Neural cell (in vitro differentiated cells): ENCODE data around the gene DNHD1. TPM values are rescaled to one million over a fixed set of nuclear protein-coding genes. Genes with fewer than 3 reads are reported as not detected.
A peak's percentile ranks its signal among the peaks of the same experiment; 100 is the strongest.

Experiments used
- H2AFZ ChIP-seq: fragments of 200-600, 300-800 bp; sonication (generic), shearing (Covaris generic); 2 replicates; pipeline ENCODE4 v1.6.0; 2014; ENCODE audit warnings: low read depth, mild to moderate bottlenecking, antibody characterized with exemption, low read length, moderate library complexity
- H3F3A ChIP-seq: fragments of 200-600 bp; shearing (Covaris generic); 2 replicates; pipeline ENCODE4 v1.6.1; 2016; ENCODE audit warnings: mild to moderate bottlenecking, moderate library complexity, mixed read lengths, antibody characterized with exemption, low read length; ENCODE audit not compliant: insufficient read depth, poor library complexity, severe bottlenecking
- H3K27ac ChIP-seq: fragments of 200-600, 300-800 bp; sonication (generic), shearing (Covaris generic); 2 replicates; pipeline ENCODE4 v1.5.1; 2014; ENCODE audit warnings: mild to moderate bottlenecking, low read length, moderate library complexity
- H3K27me3 ChIP-seq: fragments of 300-800, 200-600 bp; sonication (generic), shearing (Covaris generic); 2 replicates; pipeline ENCODE4 v1.6.0; 2014; ENCODE audit warnings: mild to moderate bottlenecking, low read depth, low read length, moderate library complexity; ENCODE audit not compliant: insufficient read depth
- H3K36me3 ChIP-seq: fragments of 300-800, 200-600 bp; sonication (generic), shearing (Covaris generic); 2 replicates; pipeline ENCODE4 v1.5.1; 2014; ENCODE audit warnings: mild to moderate bottlenecking, antibody characterized with exemption, low read length, moderate library complexity; ENCODE audit not compliant: insufficient read depth
- H3K4me2 ChIP-seq: fragments of 300-800, 200-600 bp; sonication (generic), shearing (Covaris generic); 2 replicates; pipeline ENCODE4 v1.6.0; 2014; ENCODE audit warnings: mild to moderate bottlenecking, low read length
- H3K4me3 ChIP-seq: fragments of 300-800, 200-600 bp; sonication (generic), shearing (Covaris generic); 2 replicates; pipeline ENCODE4 v1.5.1; 2014; ENCODE audit warnings: mild to moderate bottlenecking, low read length, moderate library complexity
- H3K79me2 ChIP-seq: fragments of 200-600 bp; shearing (Covaris generic); replicated peaks from 2 replicates; pipeline ENCODE4 v1.6.0; 2014; ENCODE audit warnings: mild to moderate bottlenecking, low read length, moderate library complexity; ENCODE audit not compliant: insufficient read depth
- H3K9ac ChIP-seq: fragments of 300-800, 200-600 bp; sonication (generic), shearing (Covaris generic); 2 replicates; pipeline ENCODE4 v1.6.1; 2016; ENCODE audit warnings: mild to moderate bottlenecking, low read length, mixed read lengths
- H3K9me2 ChIP-seq: fragments of 200-600 bp; shearing (Covaris generic); 2 replicates; pipeline ENCODE4 v1.6.1; 2016; ENCODE audit warnings: mild to moderate bottlenecking, low read length, mixed read lengths; ENCODE audit not compliant: insufficient read depth
- H3K9me3 ChIP-seq: fragments of 200-600, 300-800 bp; sonication (generic), shearing (Covaris generic); 2 replicates; pipeline ENCODE4 v1.6.1; 2016; ENCODE audit warnings: mild to moderate bottlenecking, mixed run types, low read length, moderate library complexity, mixed read lengths
- H4K20me1 ChIP-seq: fragments of 200-600 bp; shearing (Covaris generic); 2 replicates; pipeline ENCODE4 v1.6.1; 2016; ENCODE audit warnings: mild to moderate bottlenecking, mixed run types; ENCODE audit not compliant: insufficient read depth
- CTCF ChIP-seq: fragments of 450-650 bp; IDR thresholded peaks from 2 replicates; pipeline ENCODE4 v1.5.1; 2014; ENCODE audit warnings: antibody characterized with exemption, mild to moderate bottlenecking, moderate library complexity; ENCODE audit not compliant: poor library complexity, severe bottlenecking
- EP300 ChIP-seq: fragments of 450-650 bp; conservative IDR thresholded peaks from 2 replicates; pipeline ENCODE4 v1.6.1; 2014; ENCODE audit warnings: antibody characterized with exemption, mild to moderate bottlenecking, moderate library complexity; ENCODE audit not compliant: poor library complexity, severe bottlenecking
- EZH2 ChIP-seq: fragments of 200-600, 300-800 bp; shearing (Covaris generic), sonication (generic); IDR thresholded peaks from 2 replicates; pipeline ENCODE4 v1.6.1; 2014; ENCODE audit warnings: antibody characterized with exemption, low read length, borderline replicate concordance, mild to moderate bottlenecking; ENCODE audit not compliant: insufficient read depth, poor library complexity, severe bottlenecking
- MXI1 ChIP-seq: fragments of 450-650 bp; conservative IDR thresholded peaks from 2 replicates; pipeline ENCODE4 v1.6.1; 2014; ENCODE audit warnings: antibody characterized with exemption, mild to moderate bottlenecking; ENCODE audit not compliant: poor library complexity, severe bottlenecking
- POLR2AphosphoS5 ChIP-seq: IDR thresholded peaks from 2 replicates; pipeline ENCODE4 v1.6.1; 2012
- RAD21 ChIP-seq: fragments of 450-650 bp; conservative IDR thresholded peaks from 2 replicates; pipeline ENCODE4 v1.6.1; 2014; ENCODE audit warnings: antibody characterized with exemption, mild to moderate bottlenecking, moderate library complexity
- REST ChIP-seq: IDR thresholded peaks from 2 replicates; pipeline ENCODE4 v1.6.1; 2012; ENCODE audit warnings: borderline replicate concordance
- SMC3 ChIP-seq: fragments of 450-650 bp; conservative IDR thresholded peaks from 2 replicates; pipeline ENCODE4 v1.6.1; 2014; ENCODE audit warnings: antibody characterized with exemption, mild to moderate bottlenecking, moderate library complexity; ENCODE audit not compliant: poor library complexity
- TAF1 ChIP-seq: IDR thresholded peaks from 2 replicates; pipeline ENCODE4 v1.6.1; 2012; ENCODE audit warnings: low read depth
- polyA plus RNA-seq: library from polyadenylated mRNA; depleted of rRNA; stranded (reverse); fragments of >200 nt; gene quantifications from 2 replicates; pipeline ENCODE4 v1.2.3, GENCODE V29; 2014

DNHD1 gene
- polyA plus RNA-seq, 1 donor from 2014 or later: 5.1 TPM

GRCh38 chr11:6618117-6619003, 121.3 kb downstream of the DNHD1 start:
- Histone ChIP-seq H3K27ac (peak overlapping the region; percentile 61), H3K27me3 (no peaks in the 10 kb centered on the region), H4K20me1 (no peaks in the 10 kb centered on the region), H3K36me3 (no peaks in the 10 kb centered on the region), H3K9me2 (no peaks in the 10 kb centered on the region), H3K4me3 (peak overlapping the region; percentile 76), H2AFZ (peak overlapping the region; percentile 49), H3K9me3 (no peaks in the 10 kb centered on the region), H3K79me2 (no peaks in the 10 kb centered on the region), H3K9ac (peak overlapping the region; percentile 72), H3K4me2 (peak overlapping the region; percentile 89), H3F3A (no peaks in the 10 kb centered on the region)
- no peak for TF ChIP-seq EZH2
- no peak for TF ChIP-seq POLR2AphosphoS5
- no peak for TF ChIP-seq CTCF
- TF ChIP-seq TAF1: no peak

- peak within 1 kb of the TSS; percentile 72 for H3K9ac ChIP-seq
- peak within 1 kb of the TSS; percentile 61 for H3K27ac ChIP-seq
- peak within 1 kb of the TSS; percentile 49 for H2AFZ ChIP-seq
- H3K4me2 ChIP-seq: peak within 1 kb of the TSS; percentile 89
- H3K9me3 ChIP-seq: no peaks in the 10 kb centered on the region
- no peaks in the 10 kb centered on the region for H3K9me2 ChIP-seq
- TF ChIP-seq REST (no peak), EP300 (peak; percentile 26), RAD21 (peak; percentile 20), MXI1 (peak; percentile 76), POLR2AphosphoS5 (peak; percentile 89), EZH2 (no peak), TAF1 (peak; percentile 63), CTCF (no peak), SMC3 (peak; percentile 21)
- peak within 1 kb of the TSS; percentile 76 for H3K4me3 ChIP-seq
- no peaks in the 10 kb centered on the region for H4K20me1 ChIP-seq
- no peaks in the 10 kb centered on the region for H3K79me2 ChIP-seq
- no peaks in the 10 kb centered on the region for H3F3A ChIP-seq
- H3K36me3 ChIP-seq: no peaks in the 10 kb centered on the region
- no peaks in the 10 kb centered on the region for H3K27me3 ChIP-seq
These were observed 122.1 kb downstream of the DNHD1 start, which contains the start of gene TPP1 for GRCh38 chr11:6619004-6619745. TPP1 (minus strand) TSS chr11:6619422; CDS start chr11:6619400, 22 bp downstream.
